Measurements from ENCODE around the gene ABI1. TPM values are rescaled to one million over a fixed set of nuclear protein-coding genes. Genes with fewer than 3 reads are reported as not detected.

The ABI1 gene
- total and polyA plus RNA-seq, 2 of the 13 experiments (the other 11 are each of a cell fraction or from before 2014, with no cell fraction given) = 20.9 to 22.9 TPM

GRCh38 chr10:26721561-26721960 is 139.2 kb downstream of the ABI1 start (continued):
- TF ChIP-seq, protein P1, sequence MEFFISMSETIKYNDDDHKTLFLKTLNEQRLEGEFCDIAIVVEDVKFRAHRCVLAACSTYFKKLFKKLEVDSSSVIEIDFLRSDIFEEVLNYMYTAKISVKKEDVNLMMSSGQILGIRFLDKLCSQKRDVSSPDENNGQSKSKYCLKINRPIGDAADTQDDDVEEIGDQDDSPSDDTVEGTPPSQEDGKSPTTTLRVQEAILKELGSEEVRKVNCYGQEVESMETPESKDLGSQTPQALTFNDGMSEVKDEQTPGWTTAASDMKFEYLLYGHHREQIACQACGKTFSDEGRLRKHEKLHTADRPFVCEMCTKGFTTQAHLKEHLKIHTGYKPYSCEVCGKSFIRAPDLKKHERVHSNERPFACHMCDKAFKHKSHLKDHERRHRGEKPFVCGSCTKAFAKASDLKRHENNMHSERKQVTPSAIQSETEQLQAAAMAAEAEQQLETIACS (CRISPR knock-in tag; IDR thresholded peaks at IDR 0.05) = no peak
- no peak for TF ChIP-seq NR2C2 (CRISPR knock-in tag; IDR thresholded peaks at IDR 0.05; ENCODE audit: borderline replicate concordance)
- TF ChIP-seq RFXAP (CRISPR knock-in tag; IDR thresholded peaks at IDR 0.05; ENCODE audit: borderline replicate concordance) = no peak
- TF ChIP-seq ZNF20 (CRISPR knock-in tag; IDR thresholded peaks at IDR 0.05) = no peak
- TF ChIP-seq, protein P2, sequence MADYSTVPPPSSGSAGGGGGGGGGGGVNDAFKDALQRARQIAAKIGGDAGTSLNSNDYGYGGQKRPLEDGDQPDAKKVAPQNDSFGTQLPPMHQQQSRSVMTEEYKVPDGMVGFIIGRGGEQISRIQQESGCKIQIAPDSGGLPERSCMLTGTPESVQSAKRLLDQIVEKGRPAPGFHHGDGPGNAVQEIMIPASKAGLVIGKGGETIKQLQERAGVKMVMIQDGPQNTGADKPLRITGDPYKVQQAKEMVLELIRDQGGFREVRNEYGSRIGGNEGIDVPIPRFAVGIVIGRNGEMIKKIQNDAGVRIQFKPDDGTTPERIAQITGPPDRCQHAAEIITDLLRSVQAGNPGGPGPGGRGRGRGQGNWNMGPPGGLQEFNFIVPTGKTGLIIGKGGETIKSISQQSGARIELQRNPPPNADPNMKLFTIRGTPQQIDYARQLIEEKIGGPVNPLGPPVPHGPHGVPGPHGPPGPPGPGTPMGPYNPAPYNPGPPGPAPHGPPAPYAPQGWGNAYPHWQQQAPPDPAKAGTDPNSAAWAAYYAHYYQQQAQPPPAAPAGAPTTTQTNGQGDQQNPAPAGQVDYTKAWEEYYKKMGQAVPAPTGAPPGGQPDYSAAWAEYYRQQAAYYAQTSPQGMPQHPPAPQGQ (CRISPR knock-in tag; IDR thresholded peaks at IDR 0.05; ENCODE audit: borderline replicate concordance) = no peak
- TF ChIP-seq NRL (CRISPR knock-in tag; IDR thresholded peaks at IDR 0.05; ENCODE audit: borderline replicate concordance) = no peak
- no peak for TF ChIP-seq ZBTB1 (CRISPR knock-in tag; IDR thresholded peaks at IDR 0.05; ENCODE audit: borderline replicate concordance)
- no peak for TF ChIP-seq SRSF1 (optimal IDR thresholded peaks at IDR 0.05; ENCODE audit: low read depth, low read length)

- H3K27ac ChIP-seq (ENCODE audit: extremely low read length, insufficient read depth, low read length) = no peak overlapping the region
- no peak overlapping the region for H3K4me3 ChIP-seq (replicated peaks in 1 of 3; ENCODE audit: insufficient read depth in 1 of 3, low read depth in 2 of 3, low read length in 3 of 3)
- no peaks in the 10 kb centered on the region for H3K9me3 ChIP-seq (ENCODE audit: low read length)
- intact Hi-C loops (cut with micrococcal nuclease; ENCODE audit: unreplicated experiment) = no loop called here
- H3K27me3 ChIP-seq (ENCODE audit: control insufficient read depth in 1 of 2, insufficient read depth in 2 of 2, low read length in 2 of 2) = no peaks in the 10 kb centered on the region
- no peak overlapping the region for H3K4me2 ChIP-seq (ENCODE audit: low read depth, low read length)
- in situ Hi-C loops (cut with HindIII; ENCODE audit: extremely low pct_ligation_motif_present, low pct_unique_long_range_greater_than_20kb) = no loop called here
- FAIRE-seq = no peak
- no peaks in the 10 kb centered on the region for H3K79me2 ChIP-seq (ENCODE audit: insufficient read depth, low read length)
- peaks cover 9 to 41% of the 10 kb centered on the region in 2 experiments for H3K36me3 ChIP-seq (replicated peaks in 1 of 2; ENCODE audit: control insufficient read depth in 1 of 2, insufficient read depth in 2 of 2, low read length in 2 of 2)
- TF ChIP-seq ZNF672 (CRISPR knock-in tag; IDR thresholded peaks at IDR 0.05) (no peak), TAF15 (IDR thresholded peaks at IDR 0.05; ENCODE audit: low read depth, low read length, poor library complexity, severe bottlenecking) (no peak)
- H2AFZ ChIP-seq (ENCODE audit: low read length) = no peak overlapping the region
- POLR2A ChIA-PET = no interaction called here
- CTCF ChIA-PET (ENCODE audit: low intra/inter-chr PET ratio, low total read pairs) = no interaction called here
- ATAC-seq = no peak
- no TSS peak for BruUV-seq (replicated peaks)
- 92% methylated on average over 7 of the region's 7 CpGs for WGBS (ENCODE audit: low lambda C conversion rate)
- peaks cover 17% of the 10 kb centered on the region for H3K4me1 ChIP-seq (ENCODE audit: insufficient read depth, low read length)
- no peak overlapping the region for H3K9ac ChIP-seq (ENCODE audit: insufficient read depth, low read depth, low read length)
- H4K20me1 ChIP-seq (ENCODE audit: insufficient read depth, low read length) = no peaks in the 10 kb centered on the region
- DNase-seq (ENCODE audit: low spot score) = no peak
These were observed 143.3 kb downstream of the ABI1 start for GRCh38 chr10:26717476-26717875.
